Sigmoid colon (tissue), 7 donors: ENCODE results near the gene DEAF1. TPM values are rescaled to one million over a fixed set of nuclear protein-coding genes. Genes with fewer than 3 reads are reported as not detected.

ENCODE experiments used
- DNase-seq: peaks from one replicate; pipeline ENCODE4 v3.0.0-alpha.2; 2019
- H3K27ac ChIP-seq, 4 donors: fragments of 200-600 bp; sonication (generic); one replicate each; pipeline ENCODE4 v1.5.1; 2016 to 2019; ENCODE audit warnings: mild to moderate bottlenecking in 1 of 4
- H3K27me3 ChIP-seq, 3 donors: fragments of 200-600 bp; sonication (generic); one replicate each; pipeline ENCODE4 v1.5.1; 2019; ENCODE audit warnings: mild to moderate bottlenecking in 1 of 3
- H3K36me3 ChIP-seq, 4 donors: fragments of 200-600 bp; sonication (generic); one replicate each; pipeline ENCODE4 v1.5.1; 2016 to 2019
- H3K4me1 ChIP-seq, 4 donors: fragments of 200-600 bp; sonication (generic); one replicate each; pipeline ENCODE4 v1.5.1; 2017 to 2019
- H3K4me3 ChIP-seq, 4 donors: fragments of 200-600 bp; sonication (generic); one replicate each; pipeline ENCODE4 v1.5.1; 2017 to 2019; ENCODE audit warnings: mild to moderate bottlenecking in 2 of 4, moderate library complexity in 1 of 4
- H3K9me3 ChIP-seq, 4 donors: fragments of 200-600 bp in 3 of 4; sonication (generic) in 3 of 4; one replicate each; pipeline versions ENCODE4 v1.5.1 to v1.6.1; 2013 to 2019
- EP300 ChIP-seq, 4 donors: sonication (generic); formaldehyde crosslinking; IDR thresholded peaks; one replicate each; pipeline ENCODE4 v1.6.1; 2017; ENCODE audit warnings: antibody characterized with exemption in 4 of 4
- POLR2A ChIP-seq, 2 donors: fragments of 450-650 bp; IDR thresholded peaks; one replicate each; pipeline ENCODE4 v1.6.1; 2016; ENCODE audit warnings: antibody characterized with exemption in 2 of 2, mild to moderate bottlenecking in 2 of 2, moderate library complexity in 2 of 2
- POLR2AphosphoS5 ChIP-seq, 4 donors: sonication (generic); formaldehyde crosslinking; IDR thresholded peaks; one replicate each; pipeline ENCODE4 v1.6.1; 2017; ENCODE audit warnings: antibody characterized with exemption in 4 of 4
- whole genome bisulfite sequencing, 2 donors: extraction: QIAGEN DNeasy Blood & Tissue Kit; methylation state at CpG; one replicate each; pipeline ENCODE4 v1.1.7; 2013; 5-methylcytosine and 5-hydroxymethylcytosine counted together
- intact Hi-C: fragments of 100-400 bp; cut with DNase I; formaldehyde crosslinking; loops from one replicate; pipeline ENCODE4 v1.15.1; 2023
- polyA plus RNA-seq, 3 donors: library from polyadenylated mRNA; stranded (reverse); fragments of 200-250 nt; gene quantifications; one replicate each; pipeline ENCODE4 v1.2.3, GENCODE V29; 2013
- total RNA-seq, 4 donors: library from RNA; depleted of rRNA; stranded (reverse); fragments of >200 nt; gene quantifications; one replicate each; pipeline ENCODE4 v1.1.0, GENCODE V29; 2016
- TF ChIP-seq, protein P1 (sequence below), 4 experiments: fragments of 450-650 bp in 3 of 4; fragments of 200-600 bp in 1 of 4; IDR thresholded peaks; one replicate each; pipeline ENCODE4 v1.5.1; 2016 to 2019; ENCODE audit warnings: antibody characterized with exemption in 4 of 4, mild to moderate bottlenecking in 3 of 4, moderate library complexity in 2 of 4
- donor health status: healthy with polysubstance abuse.
- donor health status: Bipolar disorder and iron deficiency.
- donor health status: healthy.

The DEAF1 gene
- total and polyA plus RNA-seq, 7 donors: 11.3 to 29.6 (median 18.6) TPM

DNA sequence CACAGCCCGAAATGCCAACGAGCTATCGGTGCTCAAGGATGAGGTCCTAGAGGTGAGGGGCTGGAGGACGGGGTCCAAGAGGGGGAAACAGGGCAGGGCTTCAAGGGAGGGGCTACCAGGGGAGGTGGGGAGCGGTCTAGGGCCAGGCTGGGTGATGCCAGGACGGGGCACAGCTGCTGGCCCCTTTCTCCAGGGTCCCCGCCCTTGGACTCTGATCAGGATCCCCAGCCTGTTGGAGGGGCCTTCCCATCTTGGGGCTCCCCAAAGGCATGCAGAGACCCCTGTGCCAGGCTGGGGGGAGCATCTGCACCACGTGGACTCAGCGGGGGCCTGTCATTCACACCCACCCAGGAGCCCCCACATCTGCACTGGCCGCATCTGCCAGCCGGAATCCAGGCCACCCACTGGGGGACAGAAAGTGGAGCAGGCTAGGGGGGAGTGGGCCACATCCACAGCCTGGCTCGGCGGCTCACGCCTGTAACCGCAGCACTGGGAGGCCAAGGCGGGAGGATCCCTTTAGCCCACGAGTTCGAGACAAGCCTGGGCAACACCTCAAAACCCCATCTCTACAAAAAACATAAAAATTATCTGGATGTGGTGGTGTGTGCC lies 29.9 kb upstream of the DEAF1 start:
- H3K27me3 ChIP-seq: peaks cover 43 to 94% (median 81%) of the 10 kb centered on the region in 3 donors
- WGBS, 2 donors: 79 to 82% methylated on average over 18 of the region's 18 CpGs

GRCh38 chr11:724049-724777 lies 29.2 kb upstream of the DEAF1 start:
- no peaks in the 10 kb centered on the region for H3K36me3 ChIP-seq
- H3K27me3 ChIP-seq: peaks cover 43 to 97% (median 83%) of the 10 kb centered on the region in 3 donors
- TF ChIP-seq POLR2A (IDR thresholded peaks at IDR 0.05): no peak
- TF ChIP-seq POLR2AphosphoS5 (IDR thresholded peaks at IDR 0.05): no peak
- no peak for TF ChIP-seq EP300 (IDR thresholded peaks at IDR 0.05)
- TF ChIP-seq, protein P1, sequence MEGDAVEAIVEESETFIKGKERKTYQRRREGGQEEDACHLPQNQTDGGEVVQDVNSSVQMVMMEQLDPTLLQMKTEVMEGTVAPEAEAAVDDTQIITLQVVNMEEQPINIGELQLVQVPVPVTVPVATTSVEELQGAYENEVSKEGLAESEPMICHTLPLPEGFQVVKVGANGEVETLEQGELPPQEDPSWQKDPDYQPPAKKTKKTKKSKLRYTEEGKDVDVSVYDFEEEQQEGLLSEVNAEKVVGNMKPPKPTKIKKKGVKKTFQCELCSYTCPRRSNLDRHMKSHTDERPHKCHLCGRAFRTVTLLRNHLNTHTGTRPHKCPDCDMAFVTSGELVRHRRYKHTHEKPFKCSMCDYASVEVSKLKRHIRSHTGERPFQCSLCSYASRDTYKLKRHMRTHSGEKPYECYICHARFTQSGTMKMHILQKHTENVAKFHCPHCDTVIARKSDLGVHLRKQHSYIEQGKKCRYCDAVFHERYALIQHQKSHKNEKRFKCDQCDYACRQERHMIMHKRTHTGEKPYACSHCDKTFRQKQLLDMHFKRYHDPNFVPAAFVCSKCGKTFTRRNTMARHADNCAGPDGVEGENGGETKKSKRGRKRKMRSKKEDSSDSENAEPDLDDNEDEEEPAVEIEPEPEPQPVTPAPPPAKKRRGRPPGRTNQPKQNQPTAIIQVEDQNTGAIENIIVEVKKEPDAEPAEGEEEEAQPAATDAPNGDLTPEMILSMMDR (IDR thresholded peaks at IDR 0.05): no peak
- peaks cover 0 to 51% (median 43%) of the 10 kb centered on the region in 4 donors for H3K4me1 ChIP-seq
- no peak overlapping the region for H3K4me3 ChIP-seq
- H3K27ac ChIP-seq: no peak overlapping the region
- no peaks in the 10 kb centered on the region for H3K9me3 ChIP-seq
- 80 to 83% methylated on average over 19 of the region's 19 CpGs for WGBS, 2 donors
- intact Hi-C loops: no loop called here
- no peak for DNase-seq

More for the DNA sequence above, 29.9 kb upstream of the DEAF1 start:
- H3K27ac ChIP-seq: no peak overlapping the region
- no peak for DNase-seq
- H3K9me3 ChIP-seq: no peaks in the 10 kb centered on the region
- H3K4me3 ChIP-seq: no peak overlapping the region
- H3K36me3 ChIP-seq: no peaks in the 10 kb centered on the region
- intact Hi-C loops: no loop called here
- H3K4me1 ChIP-seq: peaks cover 0 to 51% (median 43%) of the 10 kb centered on the region in 4 donors
- TF ChIP-seq, protein P1 (IDR thresholded peaks at IDR 0.05): no peak
- TF ChIP-seq POLR2A (IDR thresholded peaks at IDR 0.05): no peak
- TF ChIP-seq POLR2AphosphoS5 (IDR thresholded peaks at IDR 0.05): no peak
- TF ChIP-seq EP300 (IDR thresholded peaks at IDR 0.05): no peak

- Histone ChIP-seq H3K9me3 (no peaks in the 10 kb centered on the region), H3K36me3 (no peaks in the 10 kb centered on the region), H3K4me3 (no peak overlapping the region), H3K27ac (no peak overlapping the region), H3K4me1 (peaks cover 0 to 45% (median 41%) of the 10 kb centered on the region in 4 donors), H3K27me3 (peaks cover 43 to 91% (median 78%) of the 10 kb centered on the region in 3 donors)
- 52 to 54% methylated on average over 8 of the region's 8 CpGs for WGBS, 2 donors
- no peak for TF ChIP-seq POLR2A (IDR thresholded peaks at IDR 0.05)
- TF ChIP-seq, protein P1 (IDR thresholded peaks at IDR 0.05): peak in 2 of 4 experiments; percentile 52 to 65
- intact Hi-C loops: loop anchor here (2.0 kb wide), 1 partner anchor 169 kb away; no protein-coding TSS in a partner anchor
- no peak for DNase-seq
These were observed 28.3 kb upstream of the DEAF1 start for GRCh38 chr11:723120-723883.

GRCh38 chr11:722346-722811 lies 27.4 kb upstream of the DEAF1 start:
- 74 to 84% methylated on average over 20 of the region's 20 CpGs for WGBS, 2 donors
- no peaks in the 10 kb centered on the region for H3K36me3 ChIP-seq
- no peaks in the 10 kb centered on the region for H3K9me3 ChIP-seq
- no peak overlapping the region for H3K4me3 ChIP-seq
- TF ChIP-seq POLR2A (IDR thresholded peaks at IDR 0.05) (no peak), POLR2AphosphoS5 (IDR thresholded peaks at IDR 0.05) (no peak), EP300 (IDR thresholded peaks at IDR 0.05) (no peak)
- TF ChIP-seq, protein P1 (IDR thresholded peaks at IDR 0.05): no peak
- intact Hi-C loops: loop anchor here (2.0 kb wide), 1 partner anchor 168 kb away; no protein-coding TSS in a partner anchor
- H3K4me1 ChIP-seq: peaks cover 0 to 36% (median 32%) of the 10 kb centered on the region in 4 donors
- H3K27ac ChIP-seq: no peak overlapping the region
- H3K27me3 ChIP-seq: peaks cover 43 to 82% (median 76%) of the 10 kb centered on the region in 3 donors
- no peak for DNase-seq
